DMS114 treated with DMSO at 0.1 percent for 48 hours (cell line): ENCODE results near the gene NTRK3.

Experiments used
- DNase-seq: peaks from one replicate; lab custom pipeline; 2025; ENCODE audit not compliant: unreplicated experiment; lab: John Stamatoyannopoulos, UW

NTRK3 gene

GRCh38 chr15:88256279-88257230 is at the start of gene NTRK3:
TSS of gene NTRK3 (minus strand) at chr15:88256739. CDS start at chr15:88256153, 586 bp downstream.
- DNase-seq = no peak

GRCh38 chr15:88303395-88303794 is 46.9 kb upstream of the NTRK3 start:
- no peak for DNase-seq

- no peak for DNase-seq
These were observed 45.8 kb upstream of the NTRK3 start for GRCh38 chr15:88302373-88302772.

GRCh38 chr15:88301311-88301710 is 44.8 kb upstream of the NTRK3 start:
- no peak for DNase-seq

GRCh38 chr15:88300861-88301260 is 44.3 kb upstream of the NTRK3 start:
- DNase-seq = no peak

- DNase-seq = no peak
These were observed 43.5 kb upstream of the NTRK3 start for GRCh38 chr15:88300089-88300488.

- no peak for DNase-seq
These were observed 43.0 kb upstream of the NTRK3 start for GRCh38 chr15:88299497-88299896.

GRCh38 chr15:88288661-88289060 is 32.1 kb upstream of the NTRK3 start:
- no peak for DNase-seq

GRCh38 chr15:88288206-88288605 is 31.7 kb upstream of the NTRK3 start:
- no peak for DNase-seq

GRCh38 chr15:88284318-88284998 is 27.9 kb upstream of the NTRK3 start:
- DNase-seq = no peak

GRCh38 chr15:88282614-88283013 is 26.1 kb upstream of the NTRK3 start:
- no peak for DNase-seq

GRCh38 chr15:88276821-88277410 is 20.4 kb upstream of the NTRK3 start:
- no peak for DNase-seq

GRCh38 chr15:88275804-88276203 is 19.3 kb upstream of the NTRK3 start:
- no peak for DNase-seq

GRCh38 chr15:88274553-88275460 is 18.3 kb upstream of the NTRK3 start:
- peak; percentile 64 for DNase-seq

GRCh38 chr15:88272421-88272820 is 15.9 kb upstream of the NTRK3 start:
- DNase-seq = no peak

GRCh38 chr15:88269356-88270062 is 13.0 kb upstream of the NTRK3 start:
- DNase-seq = no peak

GRCh38 chr15:88267720-88268119 is 11.2 kb upstream of the NTRK3 start:
- no peak for DNase-seq

- no peak for DNase-seq
These were observed 9.6 kb upstream of the NTRK3 start for GRCh38 chr15:88266170-88266569.

GRCh38 chr15:88264622-88265021 is 8.1 kb upstream of the NTRK3 start:
- DNase-seq = no peak

GRCh38 chr15:88262064-88262463 is 5.5 kb upstream of the NTRK3 start:
- DNase-seq = no peak
